Stimulated activated naive CD8-positive, alpha-beta T cell treated with anti-CD3 and anti-CD28 coated beads, Interleukin-15, Interleukin-2, amounts not matched to agents 100 ng/mL and 50 ng/mL, for 24 hours (primary cell): Measurements from ENCODE around the gene PHLPP1.

ENCODE experiments used
- H3K27ac Mint-ChIP-seq: one replicate; pipeline ENCODE4 v1.8.0; 2021; ENCODE audit warnings: mild to moderate bottlenecking, mixed read lengths
- H3K27me3 Mint-ChIP-seq: one replicate; pipeline ENCODE4 v1.8.0; 2021; ENCODE audit warnings: mixed read lengths
- H3K36me3 Mint-ChIP-seq: one replicate; pipeline ENCODE4 v1.8.0; 2021; ENCODE audit warnings: low read depth, mixed read lengths
- H3K4me1 Mint-ChIP-seq: one replicate; pipeline ENCODE4 v1.8.0; 2021; ENCODE audit warnings: low read depth, mixed read lengths
- H3K4me3 Mint-ChIP-seq: one replicate; pipeline ENCODE4 v1.8.0; 2021; ENCODE audit warnings: mild to moderate bottlenecking, mixed read lengths
- H3K9me3 Mint-ChIP-seq: one replicate; pipeline ENCODE4 v1.8.0; 2021; ENCODE audit warnings: mixed read lengths

The PHLPP1 gene

DNA sequence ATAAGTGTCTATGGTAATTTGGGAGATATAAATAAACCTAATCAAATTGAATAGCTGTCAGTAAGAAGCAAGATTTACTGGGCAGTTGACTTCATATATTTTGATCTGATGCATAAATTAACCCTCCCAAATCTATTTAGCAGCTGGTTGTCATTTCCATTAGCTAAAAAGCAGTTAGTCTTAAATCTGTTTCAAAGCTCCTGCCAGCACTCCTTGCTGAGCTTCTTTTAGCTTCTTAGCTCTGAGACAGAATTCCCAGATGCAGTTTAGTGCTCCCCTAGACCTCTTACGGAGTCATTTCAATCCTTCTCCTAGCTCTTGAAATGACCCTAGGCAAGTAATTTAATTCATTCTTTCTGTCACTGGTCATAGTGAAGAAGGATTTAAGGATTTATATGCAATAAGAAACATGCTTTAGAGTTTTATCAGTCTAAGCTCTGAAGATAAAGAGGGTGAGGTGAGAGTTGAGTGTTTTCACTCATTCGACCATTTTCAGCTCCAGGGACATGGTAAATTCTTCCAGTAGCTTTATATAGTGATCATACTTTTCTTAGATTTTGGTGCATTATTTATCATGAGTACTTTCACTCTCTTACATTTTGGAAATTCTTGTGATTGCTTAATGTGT, 98.9 kb downstream of the PHLPP1 start:
- no peaks in the 10 kb centered on the region for H3K27me3 Mint-ChIP-seq
- H3K4me1 Mint-ChIP-seq: peaks cover 14% of the 10 kb centered on the region
- no peaks in the 10 kb centered on the region for H3K36me3 Mint-ChIP-seq
- H3K4me3 Mint-ChIP-seq: no peak overlapping the region
- H3K27ac Mint-ChIP-seq: no peak overlapping the region
- no peaks in the 10 kb centered on the region for H3K9me3 Mint-ChIP-seq

GRCh38 chr18:62825382-62825781, 110.0 kb downstream of the PHLPP1 start:
- peaks cover 5% of the 10 kb centered on the region for H3K36me3 Mint-ChIP-seq
- no peaks in the 10 kb centered on the region for H3K27me3 Mint-ChIP-seq
- H3K27ac Mint-ChIP-seq: no peak overlapping the region
- H3K4me1 Mint-ChIP-seq: peaks cover 8% of the 10 kb centered on the region
- H3K9me3 Mint-ChIP-seq: no peaks in the 10 kb centered on the region
- H3K4me3 Mint-ChIP-seq: no peak overlapping the region

- Mint-ChIP-seq H3K4me1 (peaks cover 8% of the 10 kb centered on the region), H3K27ac (no peak overlapping the region), H3K9me3 (no peaks in the 10 kb centered on the region), H3K36me3 (peaks cover 9% of the 10 kb centered on the region), H3K27me3 (no peaks in the 10 kb centered on the region), H3K4me3 (no peak overlapping the region)
Measured at GRCh38 chr18:62827397-62827796, 112.1 kb downstream of the PHLPP1 start.

- Mint-ChIP-seq H3K9me3 (no peaks in the 10 kb centered on the region), H3K4me1 (peaks cover 8% of the 10 kb centered on the region), H3K36me3 (peaks cover 9% of the 10 kb centered on the region), H3K27ac (peak overlapping the region; percentile 1), H3K27me3 (no peaks in the 10 kb centered on the region), H3K4me3 (no peak overlapping the region)
Measured at GRCh38 chr18:62828091-62828640, 112.8 kb downstream of the PHLPP1 start.

GRCh38 chr18:62828852-62829251, 113.5 kb downstream of the PHLPP1 start:
- H3K27me3 Mint-ChIP-seq: no peaks in the 10 kb centered on the region
- H3K36me3 Mint-ChIP-seq: peaks cover 9% of the 10 kb centered on the region
- H3K27ac Mint-ChIP-seq: no peak overlapping the region
- no peak overlapping the region for H3K4me3 Mint-ChIP-seq
- H3K4me1 Mint-ChIP-seq: peaks cover 8% of the 10 kb centered on the region
- H3K9me3 Mint-ChIP-seq: no peaks in the 10 kb centered on the region

DNA sequence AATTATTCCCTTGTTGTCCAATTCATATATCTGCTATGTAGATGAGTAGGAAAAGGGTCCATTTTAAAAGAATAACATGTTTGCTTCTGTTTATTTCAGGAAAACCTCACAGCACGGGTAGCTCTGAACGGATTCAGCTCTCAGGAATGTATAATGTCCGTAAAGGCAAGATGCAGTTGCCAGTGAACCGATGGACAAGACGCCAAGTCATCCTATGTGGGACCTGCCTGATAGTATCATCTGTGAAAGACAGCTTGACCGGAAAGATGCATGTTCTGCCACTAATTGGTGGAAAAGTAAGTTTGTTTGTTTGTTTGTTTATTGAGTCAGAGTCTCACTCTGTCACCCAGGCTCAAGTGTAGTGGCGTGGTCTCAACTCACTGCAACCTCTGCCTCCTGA, 114.6 kb downstream of the PHLPP1 start:
- Mint-ChIP-seq H3K4me1 (peaks cover 8% of the 10 kb centered on the region), H3K9me3 (no peaks in the 10 kb centered on the region)

GRCh38 chr18:62832282-62832681, 116.9 kb downstream of the PHLPP1 start:
- Mint-ChIP-seq H3K27me3 (no peaks in the 10 kb centered on the region), H3K36me3 (peaks cover 9% of the 10 kb centered on the region), H3K9me3 (no peaks in the 10 kb centered on the region), H3K4me1 (peaks cover 8% of the 10 kb centered on the region), H3K4me3 (no peak overlapping the region), H3K27ac (no peak overlapping the region)

More for the DNA sequence above, 114.6 kb downstream of the PHLPP1 start:
- H3K36me3 Mint-ChIP-seq: peaks cover 9% of the 10 kb centered on the region
- H3K27ac Mint-ChIP-seq: no peak overlapping the region
- H3K4me3 Mint-ChIP-seq: no peak overlapping the region
- no peaks in the 10 kb centered on the region for H3K27me3 Mint-ChIP-seq

GRCh38 chr18:62833494-62833893, 118.2 kb downstream of the PHLPP1 start:
- Mint-ChIP-seq H3K27ac (no peak overlapping the region), H3K4me3 (no peak overlapping the region)

DNA sequence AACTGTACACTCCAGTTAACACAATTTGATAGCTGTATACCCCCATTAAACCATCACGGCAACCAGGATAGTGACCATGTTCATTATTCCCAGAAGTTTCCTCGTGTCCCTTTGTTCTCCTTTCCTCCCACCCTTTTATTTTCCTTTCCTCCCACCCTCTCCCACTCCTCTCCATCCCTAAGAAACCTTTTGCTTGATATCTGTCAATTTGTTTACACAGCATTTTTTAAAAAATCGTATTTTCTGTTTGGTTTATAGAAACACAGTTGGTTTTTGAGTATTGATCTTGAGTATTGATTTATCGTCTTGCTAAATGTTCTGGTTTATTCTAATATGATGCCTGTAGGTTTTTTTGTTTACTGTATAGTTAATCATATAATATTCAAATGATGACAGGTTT, 119.4 kb downstream of the PHLPP1 start:
- Mint-ChIP-seq H3K9me3 (no peaks in the 10 kb centered on the region), H3K27me3 (no peaks in the 10 kb centered on the region), H3K27ac (no peak overlapping the region), H3K4me1 (peaks cover 10% of the 10 kb centered on the region), H3K4me3 (no peak overlapping the region), H3K36me3 (peaks cover 9% of the 10 kb centered on the region)

More at GRCh38 chr18:62833494-62833893, 118.2 kb downstream of the PHLPP1 start:
- Mint-ChIP-seq H3K9me3 (no peaks in the 10 kb centered on the region), H3K36me3 (peaks cover 9% of the 10 kb centered on the region), H3K27me3 (no peaks in the 10 kb centered on the region), H3K4me1 (peaks cover 1% of the 10 kb centered on the region)

DNA sequence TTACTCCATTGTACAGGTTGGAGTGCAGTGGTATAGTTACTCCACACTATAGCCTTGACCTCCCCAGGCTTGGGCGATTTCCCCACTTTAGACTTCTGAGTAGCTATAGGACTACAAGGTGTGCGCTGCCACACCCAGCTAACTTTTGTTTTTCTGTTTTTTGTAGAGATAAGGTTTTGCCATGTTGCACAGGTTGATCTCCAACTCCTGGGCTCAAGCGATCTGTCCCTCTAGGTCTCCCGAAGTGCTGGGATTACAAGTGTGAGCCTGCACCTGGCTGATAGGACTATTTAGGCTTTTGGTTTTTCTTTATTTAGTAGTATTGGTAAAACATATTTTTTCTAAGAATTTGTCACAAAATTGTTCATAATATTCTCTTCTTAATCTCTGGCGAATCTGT, 121.7 kb downstream of the PHLPP1 start:
- Mint-ChIP-seq H3K9me3 (no peaks in the 10 kb centered on the region), H3K36me3 (peaks cover 7% of the 10 kb centered on the region), H3K27me3 (no peaks in the 10 kb centered on the region), H3K4me3 (no peak overlapping the region), H3K27ac (no peak overlapping the region), H3K4me1 (peaks cover 21% of the 10 kb centered on the region)

- Mint-ChIP-seq H3K9me3 (no peaks in the 10 kb centered on the region), H3K36me3 (peaks cover 7% of the 10 kb centered on the region), H3K4me1 (peaks cover 29% of the 10 kb centered on the region)
Measured at GRCh38 chr18:62838475-62839098, 123.2 kb downstream of the PHLPP1 start.

DNA sequence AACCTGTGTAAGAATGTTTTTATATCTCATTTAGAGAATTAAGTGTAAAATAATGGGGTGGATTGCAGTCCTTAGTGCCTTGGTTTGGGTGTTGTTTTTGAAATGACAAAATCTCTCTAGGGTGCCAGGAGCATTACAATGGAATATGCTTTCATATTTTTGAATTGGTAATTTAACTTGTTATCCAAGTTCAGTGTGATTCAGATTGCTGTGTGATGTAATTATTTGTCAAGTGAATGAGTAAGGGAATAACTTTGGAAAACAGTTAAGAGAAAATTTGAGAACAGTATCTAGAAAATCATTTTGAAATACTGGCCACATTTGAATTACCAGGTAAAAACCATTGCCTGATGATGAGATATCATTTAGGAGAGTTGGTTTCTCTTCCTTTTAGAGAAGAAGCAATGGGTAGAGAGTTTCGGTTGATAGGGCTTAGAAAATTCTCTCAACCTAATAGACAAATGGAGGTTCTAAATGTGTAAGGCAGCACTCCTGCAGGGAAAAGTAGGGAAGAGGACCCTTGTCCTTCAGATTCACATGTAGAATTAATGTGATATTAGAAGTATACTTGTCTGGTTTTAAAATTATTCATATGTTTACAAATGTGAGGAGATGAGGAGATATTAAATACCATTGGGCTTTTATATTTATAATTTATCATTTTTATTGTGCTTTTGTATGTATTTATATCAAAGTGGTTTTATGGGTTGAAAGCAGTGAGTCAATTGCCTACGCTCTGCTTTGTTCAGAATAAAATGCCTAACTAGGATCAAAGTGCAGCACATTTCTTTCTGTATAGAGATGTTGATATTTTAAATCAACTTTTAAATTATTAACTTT, 124.8 kb downstream of the PHLPP1 start:
- Mint-ChIP-seq H3K36me3 (peaks cover 7% of the 10 kb centered on the region), H3K4me3 (no peak overlapping the region), H3K27me3 (no peaks in the 10 kb centered on the region), H3K27ac (no peak overlapping the region), H3K9me3 (no peaks in the 10 kb centered on the region), H3K4me1 (peaks cover 41% of the 10 kb centered on the region)

More at GRCh38 chr18:62838475-62839098, 123.2 kb downstream of the PHLPP1 start:
- Mint-ChIP-seq H3K4me3 (no peak overlapping the region), H3K27ac (no peak overlapping the region), H3K27me3 (no peaks in the 10 kb centered on the region)

- H3K9me3 Mint-ChIP-seq: no peaks in the 10 kb centered on the region
- H3K4me1 Mint-ChIP-seq: peaks cover 54% of the 10 kb centered on the region
- H3K4me3 Mint-ChIP-seq: no peak overlapping the region
- peaks cover 10% of the 10 kb centered on the region for H3K36me3 Mint-ChIP-seq
- no peak overlapping the region for H3K27ac Mint-ChIP-seq
- no peaks in the 10 kb centered on the region for H3K27me3 Mint-ChIP-seq
Measured at GRCh38 chr18:62841405-62841804, 126.1 kb downstream of the PHLPP1 start.

DNA sequence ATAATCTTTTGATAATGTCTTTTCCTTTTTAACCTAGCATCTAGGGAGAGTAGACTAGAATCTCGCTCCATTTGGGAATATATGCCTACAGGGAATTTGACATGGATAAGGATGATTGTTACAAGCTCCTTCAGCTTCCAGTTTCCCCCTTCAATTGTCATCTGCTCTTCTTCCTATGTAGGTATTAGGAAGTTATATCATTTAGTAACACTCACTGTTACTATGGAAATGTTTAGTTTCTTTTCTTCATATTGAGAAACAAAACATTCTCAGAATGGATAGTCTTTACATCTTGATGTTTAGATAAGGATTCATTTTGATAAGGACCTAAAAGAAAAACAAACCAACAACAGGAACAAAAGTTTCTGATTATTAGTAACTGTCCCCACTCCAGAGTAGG, 127.6 kb downstream of the PHLPP1 start:
- Mint-ChIP-seq H3K36me3 (peaks cover 10% of the 10 kb centered on the region), H3K9me3 (no peaks in the 10 kb centered on the region), H3K4me3 (no peak overlapping the region), H3K27ac (no peak overlapping the region), H3K4me1 (peaks cover 57% of the 10 kb centered on the region), H3K27me3 (no peaks in the 10 kb centered on the region)
